DMS 273 (cell line): ENCODE results near the gene H19.

ENCODE experiments used
- DNase-seq: peaks from one replicate; lab custom pipeline; 2025; ENCODE audit not compliant: unreplicated experiment; lab: John Stamatoyannopoulos, UW

The H19 gene

DNA sequence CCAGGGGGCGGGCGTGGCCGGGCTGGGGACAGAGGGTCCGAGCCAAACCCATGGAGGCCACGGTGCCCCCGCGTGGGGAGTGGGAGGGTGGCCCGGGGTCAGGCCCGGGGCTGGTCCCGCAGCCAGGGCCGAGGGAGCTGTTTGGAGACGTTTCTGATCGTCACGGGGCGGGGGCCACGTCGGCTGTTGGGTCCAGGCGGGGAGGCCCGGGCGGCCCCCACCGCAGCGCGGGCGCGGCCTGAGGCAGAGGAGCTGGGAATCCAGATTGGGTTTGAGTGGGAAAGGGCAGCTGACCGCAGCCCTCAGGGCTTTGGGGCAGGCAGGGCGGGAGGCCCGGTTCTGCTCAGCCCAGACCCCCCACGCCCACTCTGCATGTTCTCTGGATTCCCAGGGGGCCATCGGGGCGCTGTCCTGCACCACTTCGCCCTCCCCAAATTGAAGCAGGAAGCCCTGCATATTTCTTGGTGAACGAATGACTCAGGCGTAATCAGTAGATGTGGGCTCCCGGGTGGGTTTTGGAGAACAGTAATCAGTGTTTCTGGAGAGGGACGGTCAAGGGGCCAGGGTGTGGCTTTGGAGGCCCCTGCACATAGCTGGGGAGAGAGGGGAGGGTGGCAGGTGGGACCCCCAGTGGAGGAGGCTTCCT, 49.9 kb downstream of the H19 start:
- no peak for DNase-seq

DNA sequence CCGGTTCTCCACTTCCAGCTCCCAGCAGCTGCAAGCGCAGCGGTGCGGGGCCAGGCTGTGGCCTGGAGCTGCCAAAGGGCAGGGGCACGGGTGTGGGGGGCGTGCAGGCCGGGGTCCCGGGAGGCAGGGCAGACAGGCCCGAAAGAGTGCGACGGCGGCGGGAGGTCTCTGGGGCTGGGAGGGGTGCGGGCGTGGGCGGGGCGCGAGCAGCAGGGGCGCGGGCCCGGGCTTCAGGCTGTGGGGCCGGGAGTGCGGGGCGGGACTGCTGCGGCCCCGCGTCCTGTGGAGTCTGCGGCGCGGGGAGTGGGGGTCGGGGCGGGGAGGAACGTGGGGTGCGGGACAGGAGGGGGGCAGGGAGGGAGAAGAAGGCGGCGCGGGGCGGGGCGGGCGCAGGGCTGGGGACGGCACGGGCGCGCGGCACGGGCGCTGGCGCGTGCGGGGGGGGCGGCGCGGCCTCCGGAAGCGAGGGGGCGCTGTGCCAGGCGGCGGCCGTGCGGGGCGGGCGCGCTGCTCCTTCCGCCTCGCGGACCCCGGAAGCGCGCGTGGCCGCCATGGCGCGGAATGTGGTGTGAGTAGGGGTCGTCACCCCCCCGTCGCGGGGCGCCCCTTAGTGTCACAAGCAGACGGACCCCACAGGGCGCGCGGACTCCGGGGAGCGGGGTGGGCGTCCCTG, 50.7 kb downstream of the H19 start, which contains the start of gene MRPL23:
MRPL23 (plus strand) TSS at position 521 of the 673 bp plus-strand sequence; CDS start at position 552, 31 bp downstream.
- DNase-seq: no peak
